ENCODE measurements around the gene DGKD.

DGKD gene

GRCh38 chr2:233436191-233436581, 81.9 kb downstream of the DGKD start:
- H3K4me1 ChIP-seq (ENCODE audit: control insufficient read depth in 1 of 2, insufficient read depth in 1 of 2, low read depth in 1 of 2, low read length in 1 of 2), result no peaks in the 10 kb centered on the region
- no peak for TF ChIP-seq CTCF (IDR thresholded peaks at IDR 0.05)
- peaks cover 70% of the 10 kb centered on the region for H3K36me3 ChIP-seq
- no peak overlapping the region for H3K27ac ChIP-seq
- H3K9me3 ChIP-seq, result no peaks in the 10 kb centered on the region
- H3K27me3 ChIP-seq, result no peaks in the 10 kb centered on the region
- no peak overlapping the region for H3K4me3 ChIP-seq (ENCODE audit: low read depth in 1 of 2, low read length in 1 of 2)

- H3K27me3 ChIP-seq, result no peaks in the 10 kb centered on the region
- H3K9me3 ChIP-seq, result no peaks in the 10 kb centered on the region
- TF ChIP-seq CTCF (IDR thresholded peaks at IDR 0.05), result no peak
- no peaks in the 10 kb centered on the region for H3K4me1 ChIP-seq (ENCODE audit: control insufficient read depth in 1 of 2, insufficient read depth in 1 of 2, low read depth in 1 of 2, low read length in 1 of 2)
- peaks cover 77% of the 10 kb centered on the region for H3K36me3 ChIP-seq
- no peak overlapping the region for H3K4me3 ChIP-seq (ENCODE audit: low read depth in 1 of 2, low read length in 1 of 2)
- no peak overlapping the region for H3K27ac ChIP-seq
These were observed 82.6 kb downstream of the DGKD start for GRCh38 chr2:233436691-233437438.

- Histone ChIP-seq H3K27me3 (no peaks in the 10 kb centered on the region), H3K36me3 (peaks cover 83% of the 10 kb centered on the region), H3K27ac (no peak overlapping the region), H3K4me3 (ENCODE audit: low read depth in 1 of 2, low read length in 1 of 2) (no peak overlapping the region), H3K9me3 (no peaks in the 10 kb centered on the region), H3K4me1 (ENCODE audit: control insufficient read depth in 1 of 2, insufficient read depth in 1 of 2, low read depth in 1 of 2, low read length in 1 of 2) (no peaks in the 10 kb centered on the region)
- no peak for TF ChIP-seq CTCF (IDR thresholded peaks at IDR 0.05)
These were observed 83.2 kb downstream of the DGKD start for GRCh38 chr2:233437439-233437955.

- Histone ChIP-seq H3K9me3 (no peaks in the 10 kb centered on the region), H3K4me1 (ENCODE audit: control insufficient read depth in 1 of 2, insufficient read depth in 1 of 2, low read depth in 1 of 2, low read length in 1 of 2) (no peaks in the 10 kb centered on the region), H3K27ac (no peak overlapping the region), H3K27me3 (no peaks in the 10 kb centered on the region), H3K4me3 (ENCODE audit: low read depth in 1 of 2, low read length in 1 of 2) (no peak overlapping the region), H3K36me3 (peaks cover 93% of the 10 kb centered on the region)
- TF ChIP-seq CTCF (IDR thresholded peaks at IDR 0.05), result no peak
These were observed 84.4 kb downstream of the DGKD start for GRCh38 chr2:233438573-233439147.

- H3K9me3 ChIP-seq, result no peaks in the 10 kb centered on the region
- H3K4me3 ChIP-seq (ENCODE audit: low read depth in 1 of 2, low read length in 1 of 2), result no peak overlapping the region
- H3K4me1 ChIP-seq (ENCODE audit: control insufficient read depth in 1 of 2, insufficient read depth in 1 of 2, low read depth in 1 of 2, low read length in 1 of 2), result no peaks in the 10 kb centered on the region
- no peak overlapping the region for H3K27ac ChIP-seq
- H3K27me3 ChIP-seq, result no peaks in the 10 kb centered on the region
- no peak for TF ChIP-seq CTCF (IDR thresholded peaks at IDR 0.05)
- peaks cover 98% of the 10 kb centered on the region for H3K36me3 ChIP-seq
These were observed 84.9 kb downstream of the DGKD start for GRCh38 chr2:233439191-233439590.
